Measurements from ENCODE around the gene C1orf141.
"Not testable (repeated sequence)": the region's sequence is repeated elsewhere in the genome, so short reads cannot be mapped to it uniquely, and the experiment has no call there.

Gene C1orf141

GRCh38 chr1:67165468-67166041, 30.8 kb upstream of the C1orf141 start:
- H3K27ac ChIP-seq (ENCODE audit: insufficient read depth, low read length, poor library complexity, severe bottlenecking): no peak overlapping the region
- H3K4me3 ChIP-seq (ENCODE audit: insufficient read depth, low read depth, low read length, poor library complexity, severe bottlenecking): no peak overlapping the region
- no peaks in the 10 kb centered on the region for H3K36me3 ChIP-seq (ENCODE audit: control insufficient read depth, insufficient read depth, low read length)
- no peak for DNase-seq
- no peaks in the 10 kb centered on the region for H3K9me3 ChIP-seq (ENCODE audit: control insufficient read depth, low read length)
- H3K4me1 ChIP-seq (ENCODE audit: control insufficient read depth, insufficient read depth, low read length, poor library complexity, severe bottlenecking): peaks cover 7% of the 10 kb centered on the region
- no peaks in the 10 kb centered on the region for H3K27me3 ChIP-seq (replicated peaks; ENCODE audit: control insufficient read depth, insufficient read depth, low read length, poor library complexity, severe bottlenecking)

DNA sequence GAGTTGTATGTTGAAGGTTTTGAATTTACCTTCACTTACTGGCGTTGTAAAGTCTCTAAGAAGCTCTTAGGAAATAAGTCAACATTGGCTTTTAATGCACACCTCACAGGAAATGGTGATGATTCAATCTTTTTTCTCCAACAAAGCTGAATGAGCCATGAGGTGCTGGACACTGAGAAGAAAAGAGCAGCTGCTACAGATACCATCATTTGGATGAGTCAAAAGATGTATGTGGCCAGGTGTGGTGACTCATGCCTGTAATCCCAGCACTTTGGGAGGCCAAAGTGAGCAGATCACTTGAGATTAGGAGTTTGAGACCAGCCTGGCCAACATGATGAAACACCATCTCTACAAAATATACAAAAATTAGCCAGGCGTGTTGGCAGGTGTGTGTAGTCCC, 28.2 kb upstream of the C1orf141 start:
- DNase-seq: peak in 1 of 3 donors; percentile 17
- Histone ChIP-seq H3K27me3 (replicated peaks; ENCODE audit: control insufficient read depth, insufficient read depth, low read length, poor library complexity, severe bottlenecking) (no peaks in the 10 kb centered on the region), H3K4me1 (ENCODE audit: control insufficient read depth, insufficient read depth, low read length, poor library complexity, severe bottlenecking) (no peaks in the 10 kb centered on the region), H3K36me3 (ENCODE audit: control insufficient read depth, insufficient read depth, low read length) (no peaks in the 10 kb centered on the region), H3K9me3 (ENCODE audit: control insufficient read depth, low read length) (no peaks in the 10 kb centered on the region), H3K4me3 (ENCODE audit: insufficient read depth, low read depth, low read length, poor library complexity, severe bottlenecking) (no peak overlapping the region), H3K27ac (ENCODE audit: insufficient read depth, low read length, poor library complexity, severe bottlenecking) (no peak overlapping the region)

DNA sequence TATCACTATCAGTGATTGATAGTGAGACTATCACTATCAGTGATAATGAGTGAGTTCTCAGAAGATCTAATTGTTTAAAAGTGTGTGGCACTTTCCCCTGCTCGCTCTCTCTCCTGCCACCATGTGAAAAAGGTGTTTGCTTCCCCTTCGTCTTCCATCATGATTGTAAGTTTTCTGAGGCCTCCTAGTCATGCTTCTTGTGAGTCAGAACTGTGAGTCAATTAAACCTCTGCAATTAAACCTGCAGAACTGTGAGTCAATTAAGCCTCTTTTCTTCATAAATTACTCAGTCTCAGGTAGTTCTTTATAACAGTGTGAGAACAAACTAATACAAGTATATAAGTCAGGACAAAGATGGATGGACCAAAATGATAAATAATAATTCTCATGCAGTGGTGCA, 24.5 kb upstream of the C1orf141 start:
- H3K27ac ChIP-seq (ENCODE audit: insufficient read depth, low read length, poor library complexity, severe bottlenecking): no peak overlapping the region
- no peaks in the 10 kb centered on the region for H3K4me1 ChIP-seq (ENCODE audit: control insufficient read depth, insufficient read depth, low read length, poor library complexity, severe bottlenecking)
- DNase-seq: no peak
- H3K9me3 ChIP-seq (ENCODE audit: control insufficient read depth, low read length): no peaks in the 10 kb centered on the region
- no peak overlapping the region for H3K4me3 ChIP-seq (ENCODE audit: insufficient read depth, low read depth, low read length, poor library complexity, severe bottlenecking)
- no peaks in the 10 kb centered on the region for H3K27me3 ChIP-seq (replicated peaks; ENCODE audit: control insufficient read depth, insufficient read depth, low read length, poor library complexity, severe bottlenecking)
- no peaks in the 10 kb centered on the region for H3K36me3 ChIP-seq (ENCODE audit: control insufficient read depth, insufficient read depth, low read length)

GRCh38 chr1:67158401-67158800, 23.6 kb upstream of the C1orf141 start:
- Histone ChIP-seq H3K27me3 (replicated peaks; ENCODE audit: control insufficient read depth, insufficient read depth, low read length, poor library complexity, severe bottlenecking) (no peaks in the 10 kb centered on the region), H3K4me3 (ENCODE audit: insufficient read depth, low read depth, low read length, poor library complexity, severe bottlenecking) (no peak overlapping the region), H3K27ac (ENCODE audit: insufficient read depth, low read length, poor library complexity, severe bottlenecking) (no peak overlapping the region), H3K4me1 (ENCODE audit: control insufficient read depth, insufficient read depth, low read length, poor library complexity, severe bottlenecking) (no peaks in the 10 kb centered on the region), H3K36me3 (ENCODE audit: control insufficient read depth, insufficient read depth, low read length) (no peaks in the 10 kb centered on the region), H3K9me3 (ENCODE audit: control insufficient read depth, low read length) (no peaks in the 10 kb centered on the region)
- DNase-seq: no peak

DNA sequence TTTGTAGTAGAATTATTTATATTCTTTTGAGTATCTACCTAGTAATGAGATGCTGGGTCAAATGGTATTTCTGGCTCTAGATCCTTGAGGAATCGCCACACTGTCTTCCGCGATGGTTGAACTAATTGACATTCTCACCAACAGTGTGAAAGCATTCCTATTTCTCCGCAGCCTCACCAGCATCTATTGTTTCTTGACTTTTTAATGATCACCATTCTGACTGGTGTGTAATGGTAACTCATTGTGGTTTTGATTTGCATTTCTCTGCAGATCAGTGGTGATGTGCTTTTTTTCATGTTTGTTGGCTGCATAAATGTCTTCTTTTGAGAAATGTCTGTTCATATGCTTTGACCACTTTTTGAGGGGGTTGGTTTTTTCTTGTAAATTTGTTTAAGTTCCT, 16.2 kb upstream of the C1orf141 start:
- H3K36me3 ChIP-seq (ENCODE audit: control insufficient read depth, insufficient read depth, low read length): no peaks in the 10 kb centered on the region
- no peak overlapping the region for H3K4me3 ChIP-seq (ENCODE audit: insufficient read depth, low read depth, low read length, poor library complexity, severe bottlenecking)
- H3K27ac ChIP-seq (ENCODE audit: insufficient read depth, low read length, poor library complexity, severe bottlenecking): no peak overlapping the region
- no peaks in the 10 kb centered on the region for H3K4me1 ChIP-seq (ENCODE audit: control insufficient read depth, insufficient read depth, low read length, poor library complexity, severe bottlenecking)
- DNase-seq: no peak
- no peaks in the 10 kb centered on the region for H3K27me3 ChIP-seq (replicated peaks; ENCODE audit: control insufficient read depth, insufficient read depth, low read length, poor library complexity, severe bottlenecking)
- no peaks in the 10 kb centered on the region for H3K9me3 ChIP-seq (ENCODE audit: control insufficient read depth, low read length)

- Histone ChIP-seq H3K4me1 (ENCODE audit: control insufficient read depth, insufficient read depth, low read length, poor library complexity, severe bottlenecking) (peaks cover under 1% of the 10 kb centered on the region), H3K27ac (ENCODE audit: insufficient read depth, low read length, poor library complexity, severe bottlenecking) (no peak overlapping the region), H3K4me3 (ENCODE audit: insufficient read depth, low read depth, low read length, poor library complexity, severe bottlenecking) (no peak overlapping the region), H3K9me3 (ENCODE audit: control insufficient read depth, low read length) (no peaks in the 10 kb centered on the region), H3K36me3 (ENCODE audit: control insufficient read depth, insufficient read depth, low read length) (no peaks in the 10 kb centered on the region), H3K27me3 (replicated peaks; ENCODE audit: control insufficient read depth, insufficient read depth, low read length, poor library complexity, severe bottlenecking) (no peaks in the 10 kb centered on the region)
- peak in 2 of 3 donors; percentile 10 to 24 for DNase-seq
Observed at GRCh38 chr1:67149179-67149770, 14.5 kb upstream of the C1orf141 start.

DNA sequence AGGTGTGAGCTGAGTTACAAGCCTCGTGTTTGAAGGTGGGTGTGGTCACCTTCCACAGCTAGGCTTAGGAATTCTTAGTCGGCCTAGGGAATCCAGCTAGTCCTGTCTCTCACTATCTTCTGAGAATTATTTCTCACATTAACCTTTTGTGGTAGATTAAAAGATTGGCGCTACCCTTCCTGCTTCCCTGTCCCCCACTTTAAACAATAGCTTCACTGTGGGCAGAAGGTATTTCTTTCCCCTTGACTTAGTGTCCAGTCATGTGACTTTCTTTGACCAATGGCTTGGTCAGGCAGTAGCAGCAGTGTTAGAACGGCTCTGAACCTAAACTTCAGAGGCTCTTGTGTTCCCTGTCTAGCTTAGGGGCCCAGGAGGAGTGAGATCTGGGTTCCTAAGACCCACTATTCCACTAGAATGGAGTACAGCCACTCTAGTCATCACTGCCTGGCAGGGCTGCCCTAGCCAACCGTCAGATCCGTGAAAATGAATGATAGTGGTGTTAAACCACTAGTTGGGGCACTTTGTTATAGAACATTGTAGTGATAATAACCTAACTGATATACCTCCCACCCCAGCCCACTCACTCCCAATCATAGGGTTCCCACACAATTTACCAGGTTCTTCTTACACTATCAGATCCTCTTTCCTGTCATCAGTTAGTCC, 13.9 kb upstream of the C1orf141 start:
- H3K27ac ChIP-seq (ENCODE audit: insufficient read depth, low read length, poor library complexity, severe bottlenecking): no peak overlapping the region

GRCh38 chr1:67147973-67148372, 13.2 kb upstream of the C1orf141 start:
- not testable (repeated sequence) for H3K27ac ChIP-seq (ENCODE audit: insufficient read depth, low read length, poor library complexity, severe bottlenecking); H3K27me3 ChIP-seq (replicated peaks; ENCODE audit: control insufficient read depth, insufficient read depth, low read length, poor library complexity, severe bottlenecking); H3K9me3 ChIP-seq (ENCODE audit: control insufficient read depth, low read length); H3K36me3 ChIP-seq (ENCODE audit: control insufficient read depth, insufficient read depth, low read length); H3K4me3 ChIP-seq (ENCODE audit: insufficient read depth, low read depth, low read length, poor library complexity, severe bottlenecking); DNase-seq; H3K4me1 ChIP-seq (ENCODE audit: control insufficient read depth, insufficient read depth, low read length, poor library complexity, severe bottlenecking)

More for the DNA sequence above, 13.9 kb upstream of the C1orf141 start:
- Histone ChIP-seq H3K9me3 (ENCODE audit: control insufficient read depth, low read length) (no peaks in the 10 kb centered on the region), H3K27me3 (replicated peaks; ENCODE audit: control insufficient read depth, insufficient read depth, low read length, poor library complexity, severe bottlenecking) (no peaks in the 10 kb centered on the region), H3K36me3 (ENCODE audit: control insufficient read depth, insufficient read depth, low read length) (no peaks in the 10 kb centered on the region), H3K4me1 (ENCODE audit: control insufficient read depth, insufficient read depth, low read length, poor library complexity, severe bottlenecking) (peaks cover 4% of the 10 kb centered on the region), H3K4me3 (ENCODE audit: insufficient read depth, low read depth, low read length, poor library complexity, severe bottlenecking) (no peak overlapping the region)
- no peak for DNase-seq

DNA sequence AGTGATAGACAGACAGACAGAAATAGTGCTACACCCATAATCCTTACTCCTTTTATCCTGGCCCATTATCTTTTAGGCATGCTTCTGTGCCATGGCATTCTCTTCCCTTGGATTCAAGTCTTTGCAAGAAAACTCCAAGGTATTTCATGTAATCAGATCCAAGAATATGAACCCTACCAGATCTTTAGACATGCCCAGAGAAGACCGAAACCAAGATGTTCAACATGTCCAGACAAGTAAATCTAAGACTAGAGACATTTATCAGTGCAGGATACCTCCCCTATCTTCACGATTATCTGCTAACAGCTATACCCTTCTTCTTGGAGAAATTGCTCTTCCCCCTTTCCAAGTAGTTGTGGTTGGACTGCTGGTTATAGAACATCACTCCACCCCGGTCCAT, 11.8 kb upstream of the C1orf141 start:
- no peaks in the 10 kb centered on the region for H3K27me3 ChIP-seq (replicated peaks; ENCODE audit: control insufficient read depth, insufficient read depth, low read length, poor library complexity, severe bottlenecking)
- DNase-seq: no peak

DNA sequence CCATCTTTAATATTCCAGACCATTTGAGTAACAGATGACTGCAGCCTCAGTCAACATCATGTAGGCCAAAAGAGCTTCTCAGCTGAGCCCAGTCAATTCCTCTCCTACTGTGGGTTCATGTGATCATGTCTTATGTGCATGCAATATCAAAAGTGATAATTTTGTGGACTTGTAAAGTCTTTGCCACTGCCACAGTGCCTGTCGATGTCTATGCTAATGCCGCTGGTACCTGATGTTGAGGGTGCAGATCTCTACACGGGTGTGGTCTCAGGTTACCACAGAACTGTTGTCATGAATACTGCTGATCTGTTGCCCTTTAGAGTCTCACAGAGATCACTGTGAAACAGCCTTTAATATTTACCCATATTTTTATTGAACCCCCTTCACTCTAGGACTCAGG, 11.3 kb upstream of the C1orf141 start:
- DNase-seq: no peak
- Histone ChIP-seq H3K4me3 (ENCODE audit: insufficient read depth, low read depth, low read length, poor library complexity, severe bottlenecking) (no peak overlapping the region), H3K4me1 (ENCODE audit: control insufficient read depth, insufficient read depth, low read length, poor library complexity, severe bottlenecking) (peaks cover 12% of the 10 kb centered on the region), H3K36me3 (ENCODE audit: control insufficient read depth, insufficient read depth, low read length) (no peaks in the 10 kb centered on the region), H3K27me3 (replicated peaks; ENCODE audit: control insufficient read depth, insufficient read depth, low read length, poor library complexity, severe bottlenecking) (no peaks in the 10 kb centered on the region), H3K9me3 (ENCODE audit: control insufficient read depth, low read length) (no peaks in the 10 kb centered on the region), H3K27ac (ENCODE audit: insufficient read depth, low read length, poor library complexity, severe bottlenecking) (no peak overlapping the region)

More for the DNA sequence above, 11.8 kb upstream of the C1orf141 start:
- H3K9me3 ChIP-seq (ENCODE audit: control insufficient read depth, low read length): no peaks in the 10 kb centered on the region
- no peak overlapping the region for H3K27ac ChIP-seq (ENCODE audit: insufficient read depth, low read length, poor library complexity, severe bottlenecking)
- peaks cover 12% of the 10 kb centered on the region for H3K4me1 ChIP-seq (ENCODE audit: control insufficient read depth, insufficient read depth, low read length, poor library complexity, severe bottlenecking)
- H3K36me3 ChIP-seq (ENCODE audit: control insufficient read depth, insufficient read depth, low read length): no peaks in the 10 kb centered on the region
- no peak overlapping the region for H3K4me3 ChIP-seq (ENCODE audit: insufficient read depth, low read depth, low read length, poor library complexity, severe bottlenecking)
